Kasumi-1 (cell line): Measurements from ENCODE around the gene CD163L1.

Experiments
- DNase-seq, 2 experiments: peaks; one replicate each; lab custom pipeline; 2025; lab: John Stamatoyannopoulos, UW

CD163L1 gene

DNA sequence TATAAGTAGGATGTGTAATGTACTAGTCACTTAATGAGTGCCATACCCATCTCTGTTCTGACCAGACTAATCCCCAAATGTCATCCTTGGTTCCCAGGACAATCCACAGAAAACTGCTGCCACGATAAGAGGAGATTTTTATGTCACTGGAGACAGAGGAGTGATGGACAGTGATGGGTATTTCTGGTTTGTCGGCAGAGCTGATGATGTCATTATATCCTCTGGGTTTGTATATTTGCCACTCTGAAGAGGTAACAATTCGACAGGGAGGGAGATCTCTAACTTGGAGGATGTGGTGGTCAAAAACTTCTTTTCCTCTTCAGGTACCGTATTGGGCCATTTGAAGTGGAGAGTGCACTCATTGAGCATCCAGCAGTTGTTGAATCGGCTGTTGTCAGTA, 119.8 kb downstream of the CD163L1 start:
- DNase-seq = no peak

DNA sequence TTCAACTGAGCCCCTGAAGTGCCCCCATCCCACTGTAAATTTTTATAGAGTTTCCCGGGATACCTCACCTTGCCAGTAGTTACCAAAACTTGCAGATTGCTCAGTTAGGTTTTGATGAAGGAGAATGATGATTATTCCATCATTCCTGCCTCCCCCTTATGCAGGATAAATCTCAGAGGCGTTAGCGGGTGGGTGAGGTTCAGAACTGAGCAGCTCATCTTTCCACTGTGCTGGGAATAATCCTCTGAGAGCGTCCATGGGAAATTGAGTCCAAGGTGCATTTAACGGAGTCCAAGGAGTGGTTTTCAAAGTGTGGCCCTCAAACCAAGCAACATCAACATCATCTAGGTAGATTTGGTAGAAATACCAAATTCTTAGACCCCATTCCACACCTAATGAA, 121.4 kb downstream of the CD163L1 start:
- DNase-seq = no peak

DNA sequence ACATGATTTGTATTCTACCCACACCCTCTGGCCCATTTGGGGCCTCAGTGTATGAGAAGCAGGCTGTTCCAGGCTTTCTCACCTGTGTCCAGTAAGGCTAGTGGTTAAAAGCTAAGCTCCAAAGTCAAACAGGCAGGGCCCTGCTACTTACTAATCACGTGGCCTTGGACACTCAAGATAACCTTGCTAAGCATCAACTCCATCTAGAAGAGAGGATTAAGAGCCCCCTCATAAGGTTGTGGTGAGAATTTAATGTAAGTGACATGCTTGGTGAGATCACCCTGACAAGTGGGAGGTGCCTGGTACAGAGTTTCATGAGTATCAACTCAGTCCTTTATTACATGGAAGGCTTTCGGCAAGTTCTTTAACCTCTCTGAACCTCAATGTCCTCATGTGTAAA, 122.3 kb downstream of the CD163L1 start:
- no peak for DNase-seq

DNA sequence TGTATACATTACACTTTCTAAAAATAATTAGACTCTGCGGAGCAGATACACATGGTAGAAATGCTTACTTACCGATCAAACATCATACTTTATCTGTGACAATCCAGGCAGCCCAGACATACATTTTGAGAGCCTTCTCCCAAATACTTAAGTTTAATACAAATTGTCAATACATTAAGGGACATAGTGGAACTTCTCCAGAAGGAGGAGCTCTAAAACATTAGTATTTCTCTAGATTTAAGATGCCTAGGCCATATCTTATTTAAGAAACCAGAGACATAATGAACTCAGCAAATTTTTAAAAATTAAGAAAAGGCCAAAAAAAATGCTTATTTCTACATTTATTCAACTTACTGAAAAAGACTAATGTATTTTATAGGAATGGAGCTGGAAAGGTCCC, 124.0 kb downstream of the CD163L1 start:
- peak in 1 of 2 experiments; percentile 3 for DNase-seq

DNA sequence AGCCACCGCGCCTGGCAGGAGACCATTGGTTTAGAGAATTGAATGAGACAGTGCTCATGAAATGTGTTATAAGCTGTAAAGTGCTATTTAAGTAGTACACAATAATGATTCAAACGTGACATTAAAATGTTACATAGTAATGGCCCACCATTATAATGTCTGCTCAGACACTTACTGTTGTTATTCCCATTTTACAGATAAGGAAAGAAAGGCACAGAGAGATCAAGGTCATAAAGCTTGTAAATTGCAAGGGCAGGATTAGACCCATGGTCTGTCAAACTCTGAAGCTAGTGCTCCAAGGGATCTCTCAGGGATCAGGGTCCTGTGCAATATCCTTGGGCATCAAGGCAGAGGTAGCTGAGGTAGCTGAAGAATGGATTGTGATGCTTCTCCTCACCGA, 133.9 kb downstream of the CD163L1 start:
- no peak for DNase-seq
